Activated T-helper 17 cell treated with anti-CD3 and anti-CD28 coated beads, Interleukin-2, amount 50 U/mL, for 72 hours (primary cell): ENCODE results near the gene PCDHB5. TPM values are rescaled to one million over a fixed set of nuclear protein-coding genes. Genes with fewer than 3 reads are reported as not detected.
"Not testable (repeated sequence)": the region's sequence is repeated elsewhere in the genome, so short reads cannot be mapped to it uniquely, and the experiment has no call there.

ENCODE experiments used
- ATAC-seq: fragments of 150-1000 bp; cut with Tn5 transposase; replicated peaks from 2 replicates; pipeline ENCODE4 v1.10.0; 2021; ENCODE audit warnings: mild to moderate bottlenecking, moderate library complexity
- H3K27ac Mint-ChIP-seq: one replicate; pipeline ENCODE4 v1.8.0; 2022; ENCODE audit warnings: mixed read lengths
- H3K27me3 Mint-ChIP-seq: one replicate; pipeline ENCODE4 v1.8.0; 2022; ENCODE audit warnings: mixed read lengths
- H3K36me3 Mint-ChIP-seq: one replicate; pipeline ENCODE4 v1.8.0; 2022; ENCODE audit warnings: low read depth, mild to moderate bottlenecking, mixed read lengths
- H3K4me1 Mint-ChIP-seq: one replicate; pipeline ENCODE4 v1.8.0; 2022; ENCODE audit warnings: mixed read lengths
- H3K4me3 Mint-ChIP-seq: one replicate; pipeline ENCODE4 v1.8.0; 2022; ENCODE audit warnings: mild to moderate bottlenecking, mixed read lengths
- H3K9me3 Mint-ChIP-seq: one replicate; pipeline ENCODE4 v1.8.0; 2022; ENCODE audit warnings: mixed read lengths
- total RNA-seq, 2 donors: library from RNA; stranded (reverse); gene quantifications; one replicate each; pipeline ENCODE4 v1.2.3, GENCODE V29; 2022

The PCDHB5 gene
- total RNA-seq, 2 donors from 2014 or later = not detected

GRCh38 chr5:141175933-141176332 lies 40.9 kb downstream of the PCDHB5 start:
- no peaks in the 10 kb centered on the region for H3K9me3 Mint-ChIP-seq
- peaks cover 6% of the 10 kb centered on the region for H3K4me1 Mint-ChIP-seq
- peaks cover 15% of the 10 kb centered on the region for H3K27me3 Mint-ChIP-seq
- no peak for ATAC-seq
- no peak overlapping the region for H3K27ac Mint-ChIP-seq
- H3K36me3 Mint-ChIP-seq = no peaks in the 10 kb centered on the region
- no peak overlapping the region for H3K4me3 Mint-ChIP-seq

GRCh38 chr5:141177577-141178191 lies 42.7 kb downstream of the PCDHB5 start, which contains the start of gene PCDHB8:
PCDHB8 (plus strand) TSS chr5:141177790; CDS start chr5:141178035, 245 bp downstream.
- H3K4me3 Mint-ChIP-seq, H3K27ac Mint-ChIP-seq, H3K36me3 Mint-ChIP-seq, ATAC-seq, H3K4me1 Mint-ChIP-seq, H3K9me3 Mint-ChIP-seq: not testable (repeated sequence)
- H3K27me3 Mint-ChIP-seq = peaks cover 23% of the 10 kb centered on the region

GRCh38 chr5:141179371-141179770 lies 44.4 kb downstream of the PCDHB5 start:
- peaks cover 26% of the 10 kb centered on the region for H3K27me3 Mint-ChIP-seq
- ATAC-seq, H3K36me3 Mint-ChIP-seq, H3K9me3 Mint-ChIP-seq, H3K4me3 Mint-ChIP-seq, H3K4me1 Mint-ChIP-seq, H3K27ac Mint-ChIP-seq: not testable (repeated sequence)

- H3K27me3 Mint-ChIP-seq = peaks cover 31% of the 10 kb centered on the region
- H3K4me1 Mint-ChIP-seq, H3K9me3 Mint-ChIP-seq, ATAC-seq, H3K27ac Mint-ChIP-seq, H3K4me3 Mint-ChIP-seq, H3K36me3 Mint-ChIP-seq: not testable (repeated sequence)
Observed at GRCh38 chr5:141179876-141180275, 44.9 kb downstream of the PCDHB5 start.

- H3K27me3 Mint-ChIP-seq = peaks cover 34% of the 10 kb centered on the region
- H3K36me3 Mint-ChIP-seq = no peaks in the 10 kb centered on the region
- no peak overlapping the region for H3K4me3 Mint-ChIP-seq
- no peak overlapping the region for H3K27ac Mint-ChIP-seq
- no peak for ATAC-seq
- H3K9me3 Mint-ChIP-seq = no peaks in the 10 kb centered on the region
- no peaks in the 10 kb centered on the region for H3K4me1 Mint-ChIP-seq
Observed at GRCh38 chr5:141180313-141180712, 45.3 kb downstream of the PCDHB5 start.

- Mint-ChIP-seq H3K4me3 (no peak within 1 kb of the TSS), H3K9me3 (peaks cover 5% of the 10 kb centered on the region), H3K27me3 (peaks cover 45% of the 10 kb centered on the region), H3K36me3 (no peaks in the 10 kb centered on the region), H3K27ac (no peak within 1 kb of the TSS), H3K4me1 (peaks cover 6% of the 10 kb centered on the region)
- no peak for ATAC-seq
Observed at GRCh38 chr5:141182248-141182647, 47.2 kb downstream of the PCDHB5 start, which contains the start of gene PCDHB16. PCDHB16 (plus strand) TSS chr5:141182387; CDS start chr5:141182560, 173 bp downstream.

GRCh38 chr5:141184117-141184855 lies 49.3 kb downstream of the PCDHB5 start:
- not testable (repeated sequence) for H3K4me3 Mint-ChIP-seq, H3K9me3 Mint-ChIP-seq, H3K4me1 Mint-ChIP-seq

GRCh38 chr5:141186897-141187512 lies 52.0 kb downstream of the PCDHB5 start, which contains the start of gene PCDHB9:
PCDHB9 (plus strand) TSS chr5:141187161; CDS start chr5:141187319, 158 bp downstream.
- H3K27me3 Mint-ChIP-seq = peaks cover 48% of the 10 kb centered on the region
- H3K9me3 Mint-ChIP-seq = peaks cover 8% of the 10 kb centered on the region
- no peaks in the 10 kb centered on the region for H3K36me3 Mint-ChIP-seq
- peaks cover 6% of the 10 kb centered on the region for H3K4me1 Mint-ChIP-seq
- peak within 1 kb of the TSS; percentile 47 for H3K4me3 Mint-ChIP-seq
- H3K27ac Mint-ChIP-seq = peak within 1 kb of the TSS; percentile 37
- no peak for ATAC-seq

More at GRCh38 chr5:141184117-141184855, 49.3 kb downstream of the PCDHB5 start:
- not testable (repeated sequence) for H3K27ac Mint-ChIP-seq, ATAC-seq, H3K36me3 Mint-ChIP-seq
- peaks cover 52% of the 10 kb centered on the region for H3K27me3 Mint-ChIP-seq

Other genes starting within 250 kb of the PCDHB5 start
- gene PCDHAC1, start 208.9 kb upstream of the PCDHB5 start, total RNA-seq = not detected
- gene PCDHAC2, start 168.7 kb upstream of the PCDHB5 start, total RNA-seq = not detected
- not detected for gene PCDHB1, start 83.8 kb upstream of the PCDHB5 start, total RNA-seq
- under 1 TPM; 0.06 to 0.24 TPM for gene PCDHB2, start 40.6 kb upstream of the PCDHB5 start, total RNA-seq
- under 1 TPM in 1 of 2 donors, not detected in 1; 0.08 TPM for gene PCDHB3, start 34.7 kb upstream of the PCDHB5 start, total RNA-seq
- gene PCDHB4, start 13.4 kb upstream of the PCDHB5 start, total RNA-seq = not detected
- gene PCDHB6, start 14.9 kb downstream of the PCDHB5 start, total RNA-seq = not detected
- gene PCDHB7, start 37.4 kb downstream of the PCDHB5 start, total RNA-seq = not detected
- gene PCDHB8, start 42.6 kb downstream of the PCDHB5 start, total RNA-seq = not detected
- not detected for gene PCDHB16, start 47.2 kb downstream of the PCDHB5 start, total RNA-seq
- not detected for gene PCDHB9, start 52.0 kb downstream of the PCDHB5 start, total RNA-seq
- gene PCDHB10, start 57.1 kb downstream of the PCDHB5 start, total RNA-seq = not detected
- gene PCDHB11, start 64.4 kb downstream of the PCDHB5 start, total RNA-seq = not detected
- gene PCDHB12, start 73.5 kb downstream of the PCDHB5 start, total RNA-seq = not detected
- under 1 TPM in 1 of 2 donors, not detected in 1; 0.08 TPM for gene PCDHB13, start 78.7 kb downstream of the PCDHB5 start, total RNA-seq
- not detected for gene PCDHB14, start 88.1 kb downstream of the PCDHB5 start, total RNA-seq
- gene PCDHB15, start 110.2 kb downstream of the PCDHB5 start, total RNA-seq = not detected
- under 1 TPM in 1 of 2 donors, not detected in 1; 0.42 TPM for gene SLC25A2, start 168.8 kb downstream of the PCDHB5 start, total RNA-seq
- 10 to 100 TPM; 45.3 to 50.4 TPM for gene TAF7, start 185.6 kb downstream of the PCDHB5 start, total RNA-seq
- under 1 TPM; 0.09 to 0.16 TPM for gene PCDHGA1, start 195.3 kb downstream of the PCDHB5 start, total RNA-seq
- gene PCDHGA2, start 203.6 kb downstream of the PCDHB5 start, total RNA-seq = not detected
- under 1 TPM in 1 of 2 donors, not detected in 1; 0.09 TPM for gene PCDHGA3, start 208.6 kb downstream of the PCDHB5 start, total RNA-seq
- gene PCDHGB1, start 214.9 kb downstream of the PCDHB5 start, total RNA-seq = not detected
- gene PCDHGA4, start 219.8 kb downstream of the PCDHB5 start, total RNA-seq = under 1 TPM in 1 of 2 donors, not detected in 1; 0.32 TPM
- gene PCDHGB2, start 224.8 kb downstream of the PCDHB5 start, total RNA-seq = under 1 TPM; 0.17 to 0.34 TPM
- under 1 TPM in 1 of 2 donors, not detected in 1; 0.11 TPM for gene PCDHGA5, start 229.0 kb downstream of the PCDHB5 start, total RNA-seq
- gene PCDHGB3, start 235.0 kb downstream of the PCDHB5 start, total RNA-seq = under 1 TPM in 1 of 2 donors, not detected in 1; 0.21 TPM
- gene PCDHGA6, start 238.7 kb downstream of the PCDHB5 start, total RNA-seq = under 1 TPM; 0.06 to 0.40 TPM
- under 1 TPM in 1 of 2 donors, not detected in 1; 0.06 TPM for gene PCDHGA7, start 247.5 kb downstream of the PCDHB5 start, total RNA-seq